GM12865 (cell line): ENCODE measurements around the gene EML1.

Experiments used
- DNase-seq: peaks from one replicate; pipeline ENCODE4 v3.0.0; 2010; ENCODE audit warnings: low read depth
- H3K4me3 ChIP-seq: 2 replicates; pipeline ENCODE4 v1.5.1; 2011; ENCODE audit warnings: mild to moderate bottlenecking, low read depth, low read length, control low read depth
- TF ChIP-seq, protein P1 (sequence below): IDR thresholded peaks from 2 replicates; pipeline ENCODE4 v1.5.1; 2011; ENCODE audit warnings: low read length, control low read depth, low read depth, inconsistent platforms; ENCODE audit not compliant: insufficient read depth; ENCODE audit errors: missing control alignments

The EML1 gene

DNA sequence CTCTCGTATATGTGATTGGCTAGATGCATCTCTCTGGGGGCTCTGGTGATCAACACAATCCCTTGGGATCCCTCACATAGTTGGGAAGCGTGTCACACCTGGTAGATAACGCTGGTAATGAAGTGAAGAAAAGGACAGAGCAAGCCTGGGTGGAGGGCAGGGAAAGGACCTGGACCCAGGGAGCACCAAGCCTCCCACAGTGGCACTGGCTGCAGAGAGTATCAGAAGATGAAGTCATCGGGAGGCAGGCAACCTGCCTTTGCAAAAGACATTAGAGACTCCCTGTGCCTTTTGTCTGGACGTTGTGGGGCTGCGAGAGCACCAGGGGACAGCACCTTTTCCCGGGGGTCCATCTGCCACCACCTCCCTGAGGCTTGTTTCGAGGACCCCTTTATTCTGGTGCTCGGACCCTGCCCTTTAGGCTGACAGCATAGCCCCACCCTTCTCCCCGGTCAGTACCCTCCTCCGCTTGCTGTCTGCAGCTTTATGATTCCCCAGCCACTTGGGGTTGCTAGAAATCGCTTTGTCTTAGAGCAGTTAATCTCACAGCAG is 116.4 kb downstream of the EML1 start:
- TF ChIP-seq, protein P1, sequence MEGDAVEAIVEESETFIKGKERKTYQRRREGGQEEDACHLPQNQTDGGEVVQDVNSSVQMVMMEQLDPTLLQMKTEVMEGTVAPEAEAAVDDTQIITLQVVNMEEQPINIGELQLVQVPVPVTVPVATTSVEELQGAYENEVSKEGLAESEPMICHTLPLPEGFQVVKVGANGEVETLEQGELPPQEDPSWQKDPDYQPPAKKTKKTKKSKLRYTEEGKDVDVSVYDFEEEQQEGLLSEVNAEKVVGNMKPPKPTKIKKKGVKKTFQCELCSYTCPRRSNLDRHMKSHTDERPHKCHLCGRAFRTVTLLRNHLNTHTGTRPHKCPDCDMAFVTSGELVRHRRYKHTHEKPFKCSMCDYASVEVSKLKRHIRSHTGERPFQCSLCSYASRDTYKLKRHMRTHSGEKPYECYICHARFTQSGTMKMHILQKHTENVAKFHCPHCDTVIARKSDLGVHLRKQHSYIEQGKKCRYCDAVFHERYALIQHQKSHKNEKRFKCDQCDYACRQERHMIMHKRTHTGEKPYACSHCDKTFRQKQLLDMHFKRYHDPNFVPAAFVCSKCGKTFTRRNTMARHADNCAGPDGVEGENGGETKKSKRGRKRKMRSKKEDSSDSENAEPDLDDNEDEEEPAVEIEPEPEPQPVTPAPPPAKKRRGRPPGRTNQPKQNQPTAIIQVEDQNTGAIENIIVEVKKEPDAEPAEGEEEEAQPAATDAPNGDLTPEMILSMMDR: no peak
- H3K4me3 ChIP-seq: no peak overlapping the region
- no peak for DNase-seq

GRCh38 chr14:99910337-99911309 is 117.4 kb downstream of the EML1 start:
- TF ChIP-seq, protein P1: no peak
- no peak for DNase-seq
- no peak overlapping the region for H3K4me3 ChIP-seq

- DNase-seq: no peak
- no peak overlapping the region for H3K4me3 ChIP-seq
- TF ChIP-seq, protein P1: no peak
These were observed 122.3 kb downstream of the EML1 start for GRCh38 chr14:99915305-99916090.

DNA sequence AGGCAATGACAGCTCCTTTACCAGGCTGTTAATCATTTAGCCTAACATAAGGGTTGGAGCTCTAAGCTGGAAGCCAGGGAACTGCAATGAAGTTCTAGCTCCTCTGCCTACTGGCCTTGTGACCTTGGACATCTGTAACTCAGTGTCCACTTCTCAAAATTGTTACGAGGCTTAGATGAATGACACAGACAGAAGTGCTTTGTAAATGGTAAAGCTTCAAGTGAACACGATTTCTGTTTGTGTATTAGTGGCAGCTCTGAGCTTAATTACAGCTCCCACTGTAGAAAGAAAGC is 122.8 kb downstream of the EML1 start:
- TF ChIP-seq, protein P1: no peak
- DNase-seq: no peak
- H3K4me3 ChIP-seq: no peak overlapping the region

- TF ChIP-seq, protein P1: no peak
- DNase-seq: no peak
- no peak overlapping the region for H3K4me3 ChIP-seq
These were observed 125.6 kb downstream of the EML1 start for GRCh38 chr14:99918781-99919180.

DNA sequence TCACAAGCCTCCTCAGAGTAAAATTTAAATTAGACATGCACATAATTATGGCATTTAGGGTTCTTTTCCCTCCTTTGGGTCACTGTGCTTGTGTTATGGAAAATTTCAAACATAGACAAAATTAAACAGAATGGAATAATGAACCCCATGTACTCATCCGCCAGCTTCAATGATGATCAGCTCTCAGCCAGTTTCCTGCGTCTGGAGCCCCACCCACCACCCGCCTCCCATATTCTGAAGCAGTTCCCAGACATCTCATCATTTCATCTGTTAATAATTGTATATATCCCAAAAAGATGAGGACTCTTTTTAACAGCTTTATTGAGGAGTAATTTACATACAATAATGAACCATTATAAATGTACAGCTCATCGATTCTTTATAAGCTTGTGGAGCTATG is 128.2 kb downstream of the EML1 start:
- no peak overlapping the region for H3K4me3 ChIP-seq
- no peak for DNase-seq
- TF ChIP-seq, protein P1: no peak
